Retinal pigment epithelial cell (primary cell): ENCODE measurements around the gene KCNQ1.

Experiments used
- DNase-seq: peaks from one replicate; pipeline ENCODE4 v3.0.0-alpha.2; 2010; ENCODE audit warnings: low read depth
- H3K4me3 ChIP-seq: 2 replicates; pipeline ENCODE4 v1.5.1; 2011; ENCODE audit warnings: mild to moderate bottlenecking, low read length, control low read depth, moderate library complexity
- CTCF ChIP-seq: conservative IDR thresholded peaks from 2 replicates; pipeline ENCODE4 v1.5.1; 2011; ENCODE audit warnings: low read depth, low read length, control low read depth, inconsistent platforms

Gene KCNQ1

GRCh38 chr11:2681408-2682145 is 236.8 kb downstream of the KCNQ1 start:
- DNase-seq = no peak
- TF ChIP-seq CTCF = no peak
- no peak overlapping the region for H3K4me3 ChIP-seq

- no peak for DNase-seq
- TF ChIP-seq CTCF = no peak
- no peak overlapping the region for H3K4me3 ChIP-seq
These were observed 239.0 kb downstream of the KCNQ1 start for GRCh38 chr11:2683806-2684205.

GRCh38 chr11:2684581-2684980 is 239.8 kb downstream of the KCNQ1 start:
- no peak for TF ChIP-seq CTCF
- no peak overlapping the region for H3K4me3 ChIP-seq
- DNase-seq = no peak

GRCh38 chr11:2685051-2685450 is 240.2 kb downstream of the KCNQ1 start:
- TF ChIP-seq CTCF = no peak
- DNase-seq = no peak
- no peak overlapping the region for H3K4me3 ChIP-seq

GRCh38 chr11:2685566-2686359 is 241.0 kb downstream of the KCNQ1 start:
- no peak overlapping the region for H3K4me3 ChIP-seq
- no peak for TF ChIP-seq CTCF
- DNase-seq = no peak

- DNase-seq = no peak
- no peak overlapping the region for H3K4me3 ChIP-seq
- no peak for TF ChIP-seq CTCF
These were observed 241.8 kb downstream of the KCNQ1 start for GRCh38 chr11:2686360-2687222.
